22Rv1 (cell line): ENCODE measurements around the gene FOLR1.

Experiments
- H3K27ac ChIP-seq: fragments of 450-650 bp; 2 replicates; pipeline ENCODE4 v1.5.1; 2017
- CTCF ChIP-seq: fragments of 450-650 bp; IDR thresholded peaks from 2 replicates; pipeline ENCODE4 v1.5.1; 2017; ENCODE audit warnings: mild to moderate bottlenecking
- ZFX ChIP-seq: fragments of 450-650 bp; IDR thresholded peaks from 2 replicates; pipeline ENCODE4 v1.6.1; 2017; ENCODE audit warnings: antibody characterized with exemption, borderline replicate concordance

The FOLR1 gene

GRCh38 chr11:72228229-72228843 lies 36.4 kb downstream of the FOLR1 start:
- H3K27ac ChIP-seq = no peak overlapping the region
- TF ChIP-seq ZFX = no peak
- TF ChIP-seq CTCF = no peak

- H3K27ac ChIP-seq = no peak overlapping the region
These were observed 36.9 kb downstream of the FOLR1 start for GRCh38 chr11:72228844-72229231.

GRCh38 chr11:72229336-72229924 lies 37.5 kb downstream of the FOLR1 start:
- no peak overlapping the region for H3K27ac ChIP-seq
- TF ChIP-seq CTCF = no peak
- no peak for TF ChIP-seq ZFX

More at GRCh38 chr11:72228844-72229231, 36.9 kb downstream of the FOLR1 start:
- TF ChIP-seq ZFX (no peak), CTCF (no peak)

GRCh38 chr11:72229925-72230763 lies 38.2 kb downstream of the FOLR1 start:
- H3K27ac ChIP-seq = no peak overlapping the region
- no peak for TF ChIP-seq CTCF
- TF ChIP-seq ZFX = no peak

GRCh38 chr11:72230764-72231365 lies 38.9 kb downstream of the FOLR1 start:
- no peak overlapping the region for H3K27ac ChIP-seq
- TF ChIP-seq ZFX = no peak
- TF ChIP-seq CTCF = no peak

- H3K27ac ChIP-seq = no peak overlapping the region
- TF ChIP-seq CTCF (no peak), ZFX (no peak)
These were observed 39.7 kb downstream of the FOLR1 start for GRCh38 chr11:72231396-72232259.
